HG03025 (cell line): ENCODE measurements around the gene PERM1.
"Not testable (repeated sequence)": the region's sequence is repeated elsewhere in the genome, so short reads cannot be mapped to it uniquely, and the experiment has no call there.

ENCODE experiments used
- ATAC-seq: cut with Tn5 transposase; IDR thresholded peaks from one replicate; pipeline ENCODE4 v1.9.1; 2021; ENCODE audit warnings: mild to moderate bottlenecking, moderate library complexity; ENCODE audit not compliant: unreplicated experiment, low FRiP score

The PERM1 gene

DNA sequence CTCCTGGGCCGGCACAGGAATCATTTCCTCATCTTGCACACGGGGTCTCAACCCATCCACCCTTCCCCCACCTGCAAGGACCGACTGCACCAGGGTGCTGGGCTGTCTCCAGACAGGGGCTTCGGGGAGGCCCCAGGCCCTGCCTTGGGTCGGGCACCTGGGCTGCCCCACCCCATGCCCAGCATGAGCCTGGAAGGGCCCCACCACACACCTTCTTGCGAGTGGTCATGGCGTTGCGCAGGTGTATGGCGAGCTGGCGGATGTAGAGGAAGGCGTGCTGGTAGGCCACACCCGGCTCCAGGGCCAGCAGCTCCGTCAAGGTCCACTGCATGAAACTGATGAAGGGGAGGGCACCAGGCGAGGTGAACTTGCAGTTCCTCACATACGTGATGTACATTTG lies 29.7 kb downstream of the PERM1 start:
- no peak for ATAC-seq

DNA sequence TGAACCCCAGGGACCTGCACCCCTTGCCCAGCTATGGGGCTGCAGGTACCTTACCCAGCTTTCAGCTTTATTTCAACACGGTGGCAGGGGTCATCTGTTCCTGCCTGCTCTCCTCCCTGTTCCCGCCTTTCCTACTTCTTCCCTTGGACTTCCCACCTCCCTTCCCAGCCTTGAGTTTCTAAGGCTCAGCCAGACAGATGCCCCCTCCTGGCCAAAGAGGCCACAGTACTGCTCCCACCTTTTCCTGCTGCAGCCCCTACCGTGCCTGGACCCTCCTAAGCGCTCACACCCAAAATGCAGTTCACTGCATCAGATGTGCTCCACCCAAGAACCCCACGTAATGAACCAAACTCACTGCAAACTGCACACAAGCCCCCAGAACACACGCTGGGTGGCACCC lies 30.5 kb downstream of the PERM1 start:
- no peak for ATAC-seq

DNA sequence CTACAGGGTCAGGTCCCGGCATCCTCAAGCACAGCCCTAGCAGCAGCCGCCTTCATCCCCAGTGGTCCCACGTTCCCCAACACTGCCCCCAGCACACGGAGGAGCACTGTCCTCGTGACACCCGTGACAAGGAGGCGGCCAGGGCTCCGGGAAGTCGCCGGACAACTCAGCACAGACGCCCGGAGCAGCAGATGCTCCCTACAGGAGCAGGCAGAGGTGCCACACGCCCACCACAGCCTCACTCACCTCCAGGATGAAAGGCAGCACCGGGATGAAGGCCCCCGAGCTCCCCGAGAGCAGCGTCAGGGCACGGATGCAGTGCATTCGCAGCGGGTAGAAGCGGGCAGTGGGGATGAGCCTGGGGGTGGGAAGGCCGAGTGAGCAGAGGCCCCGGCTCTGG lies 31.0 kb downstream of the PERM1 start:
- ATAC-seq, result no peak

DNA sequence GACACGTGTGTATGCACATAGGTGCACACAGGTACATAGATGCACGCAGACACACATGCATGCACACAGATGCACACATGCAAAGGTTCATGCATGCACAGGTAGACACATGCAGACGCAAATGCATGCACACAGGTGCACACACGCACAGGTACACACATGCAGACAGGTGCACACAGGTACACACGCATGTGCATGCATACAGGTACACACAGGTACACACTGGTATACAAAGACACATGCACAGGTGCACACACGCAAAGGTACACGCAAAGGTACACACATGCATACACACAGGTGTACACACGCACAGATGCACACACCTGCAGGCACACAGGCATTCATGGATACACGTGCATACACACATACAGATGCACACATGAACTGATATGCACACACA lies 31.6 kb downstream of the PERM1 start:
- no peak for ATAC-seq

DNA sequence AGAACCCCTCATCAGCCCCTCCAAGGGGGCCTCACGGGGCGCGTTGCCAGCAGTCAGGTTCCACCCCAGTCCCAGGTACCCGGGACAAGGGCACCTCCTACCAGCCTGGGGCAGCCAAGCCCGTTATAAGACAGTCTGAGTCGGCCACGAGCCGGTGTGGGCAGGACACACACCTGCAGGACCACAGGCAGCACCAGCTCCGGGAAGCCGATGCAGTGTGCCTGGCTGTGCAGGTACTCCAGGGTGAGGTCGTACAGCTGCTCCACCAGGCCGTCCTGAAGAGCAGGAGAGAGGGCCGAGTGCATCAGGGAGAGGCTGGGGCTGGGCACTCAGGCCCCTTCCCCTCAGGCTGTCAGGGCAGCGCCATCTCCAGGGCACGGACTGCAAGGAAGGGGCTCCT lies 33.9 kb downstream of the PERM1 start:
- ATAC-seq, result no peak

DNA sequence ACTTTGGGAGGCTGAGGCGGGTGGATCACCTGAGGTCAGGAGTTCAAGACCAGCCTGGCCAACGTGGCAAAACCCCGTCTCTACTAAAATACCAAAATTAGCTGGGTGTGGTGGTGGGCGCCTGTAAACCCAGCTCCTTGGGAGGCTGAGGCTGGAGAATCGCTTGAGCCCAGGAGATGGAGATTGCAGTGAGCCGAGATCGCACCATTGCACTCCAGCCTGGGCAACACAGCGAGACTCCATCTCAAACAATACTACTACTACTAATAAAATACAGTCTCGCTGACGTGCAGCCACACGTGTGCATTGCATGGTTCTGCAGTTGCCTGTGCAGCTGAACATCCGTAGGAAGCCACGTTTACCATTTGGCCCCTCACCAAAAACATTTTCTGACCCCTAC lies 35.1 kb downstream of the PERM1 start:
- ATAC-seq, result not testable (repeated sequence)

DNA sequence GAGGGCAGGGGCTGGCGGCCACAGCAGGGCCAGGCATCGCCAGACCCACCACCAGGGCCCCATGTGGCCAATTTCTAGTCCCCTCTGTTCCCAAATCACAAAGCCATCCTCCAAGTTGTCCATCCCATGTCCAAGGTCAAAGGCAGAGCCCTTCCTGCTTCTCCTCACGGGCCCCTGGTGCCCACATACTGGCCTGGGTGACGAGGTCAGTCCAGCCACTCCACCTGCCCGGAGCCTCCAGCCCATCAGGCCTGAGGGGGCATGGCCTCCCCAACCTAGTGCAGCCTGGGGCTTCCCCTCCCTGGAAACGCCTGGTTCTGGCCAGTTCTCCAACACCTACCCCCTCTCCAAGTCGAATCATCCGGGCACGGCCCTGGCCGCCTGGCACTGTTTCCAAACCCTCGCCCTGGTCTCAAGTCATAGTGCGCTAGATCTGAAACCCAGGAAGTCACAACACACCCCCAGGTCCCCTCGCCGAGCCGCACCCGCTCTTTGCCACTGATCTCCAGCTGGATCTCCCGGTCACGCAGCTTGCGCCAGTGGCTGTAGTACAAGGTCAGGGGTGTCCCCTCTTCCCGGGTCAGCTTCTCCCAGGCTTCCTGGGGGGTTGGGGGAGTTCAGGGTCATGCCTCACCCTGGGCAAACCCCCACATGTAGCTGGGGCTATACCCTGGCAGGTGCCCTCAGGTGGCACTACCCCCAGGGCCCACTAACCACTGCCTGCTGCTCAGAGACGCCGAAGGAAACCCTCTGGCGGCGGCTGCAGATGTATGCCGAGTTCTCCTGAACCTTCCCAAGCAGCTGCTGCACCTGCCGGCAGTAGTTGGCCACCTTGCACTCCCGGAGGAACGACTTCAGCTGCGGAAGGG lies 36.0 kb downstream of the PERM1 start:
- ATAC-seq, result no peak

DNA sequence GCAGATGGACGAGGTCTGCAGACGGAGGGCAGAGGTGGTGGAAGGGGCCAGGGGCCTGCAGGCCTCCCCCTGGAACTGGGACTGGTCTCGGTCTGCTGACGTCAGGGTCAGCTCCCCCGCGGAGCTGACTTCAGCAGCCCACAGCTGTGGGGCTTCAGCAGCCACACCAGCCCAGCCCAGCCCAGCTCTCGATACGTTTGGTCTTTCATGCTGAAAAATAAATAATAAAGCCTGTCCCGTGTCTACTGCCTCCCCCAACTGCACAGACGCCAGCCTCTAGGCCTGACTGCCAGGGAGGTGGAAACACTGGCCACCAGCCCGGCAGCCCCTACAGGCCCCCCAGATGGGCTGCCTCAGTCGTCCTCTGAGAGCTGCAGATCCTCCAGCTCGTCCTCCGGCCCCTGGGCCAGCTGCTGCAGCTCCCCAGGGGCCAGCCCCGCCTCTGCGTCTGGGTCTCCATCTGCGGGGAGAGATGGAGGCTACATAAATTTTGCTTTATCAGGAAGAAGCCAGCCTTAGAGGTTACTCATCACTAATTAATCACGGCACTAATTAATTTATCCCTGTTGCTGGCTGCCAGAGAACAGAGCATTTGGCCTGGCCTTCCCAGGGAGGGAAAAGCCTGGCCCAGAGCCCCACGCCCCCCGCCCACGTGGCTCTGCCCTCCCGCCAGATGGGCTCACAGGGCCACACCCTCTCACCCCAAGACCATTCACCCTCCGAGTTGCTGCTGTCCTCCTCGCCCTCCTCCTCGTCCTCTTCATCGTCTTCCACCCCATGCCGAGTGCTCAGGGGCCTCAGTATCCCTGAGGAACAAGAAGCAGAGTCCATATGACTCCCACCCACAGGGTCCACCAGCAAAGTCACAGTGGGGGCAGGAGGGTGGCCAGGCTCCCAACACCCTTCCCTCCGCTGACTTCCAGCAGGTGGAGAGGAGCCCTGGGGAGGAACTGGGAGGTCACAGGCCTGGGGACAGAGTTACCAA lies 37.3 kb downstream of the PERM1 start:
- ATAC-seq, result no peak

DNA sequence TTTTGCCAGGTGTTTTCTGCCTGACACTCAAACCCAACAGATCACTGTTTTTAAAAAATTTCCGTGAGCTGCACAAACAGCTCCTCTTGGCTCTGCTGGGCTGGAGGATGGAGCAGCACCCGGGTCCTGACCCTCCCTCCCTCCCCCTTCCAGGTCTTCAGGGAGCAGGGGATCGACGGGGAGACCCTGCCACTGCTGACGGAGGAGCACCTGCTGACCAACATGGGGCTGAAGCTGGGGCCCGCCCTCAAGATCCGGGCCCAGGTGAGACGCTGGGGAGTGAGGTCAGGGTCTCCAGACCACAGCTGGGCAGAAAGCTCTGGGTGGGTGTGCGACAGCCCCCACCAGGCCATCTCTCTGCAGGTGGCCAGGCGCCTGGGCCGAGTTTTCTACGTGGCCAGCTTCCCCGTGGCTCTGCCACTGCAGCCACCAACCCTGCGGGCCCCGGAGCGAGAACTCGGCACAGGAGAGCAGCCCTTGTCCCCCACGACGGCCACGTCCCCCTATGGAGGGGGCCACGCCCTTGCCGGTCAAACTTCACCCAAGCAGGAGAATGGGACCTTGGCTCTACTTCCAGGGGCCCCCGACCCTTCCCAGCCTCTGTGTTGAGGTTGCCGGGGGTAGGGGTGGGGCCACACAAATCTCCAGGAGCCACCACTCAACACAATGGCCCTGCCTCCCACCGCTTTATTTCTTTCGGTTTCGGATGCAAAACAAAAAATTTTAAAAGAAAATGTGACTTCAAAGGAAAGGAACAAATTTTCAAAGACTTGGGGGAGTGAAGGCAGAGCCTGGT lies 38.1 kb downstream of the PERM1 start:
- no peak for ATAC-seq

DNA sequence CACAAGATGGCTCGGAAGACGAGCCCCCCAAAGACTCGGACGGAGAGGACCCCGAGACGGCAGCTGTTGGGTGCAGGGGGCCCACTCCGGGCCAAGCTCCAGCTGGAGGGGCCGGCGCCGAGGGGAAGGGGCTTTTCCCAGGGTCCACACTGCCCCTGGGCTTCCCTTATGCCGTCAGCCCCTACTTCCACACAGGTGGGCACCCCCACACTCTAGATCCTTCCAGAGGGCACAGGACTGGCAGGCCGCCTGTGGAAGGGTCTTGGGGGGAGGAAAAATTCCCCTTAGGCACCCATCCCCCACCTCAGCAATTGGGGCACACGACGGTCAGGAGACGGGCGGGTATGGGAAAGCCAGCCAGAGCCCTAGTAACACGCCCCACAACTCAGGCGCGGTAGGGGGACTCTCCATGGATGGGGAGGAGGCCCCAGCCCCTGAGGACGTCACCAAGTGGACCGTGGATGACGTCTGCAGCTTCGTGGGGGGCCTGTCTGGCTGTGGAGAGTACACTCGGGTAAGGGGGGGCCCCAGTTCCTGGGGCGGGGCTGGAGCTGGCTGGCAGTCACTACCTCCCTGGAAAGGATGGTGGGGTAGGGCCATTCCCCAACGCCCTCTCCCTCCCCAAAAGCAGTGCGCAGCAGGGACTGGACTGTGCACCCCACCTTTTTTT lies 38.9 kb downstream of the PERM1 start:
- ATAC-seq, result no peak

DNA sequence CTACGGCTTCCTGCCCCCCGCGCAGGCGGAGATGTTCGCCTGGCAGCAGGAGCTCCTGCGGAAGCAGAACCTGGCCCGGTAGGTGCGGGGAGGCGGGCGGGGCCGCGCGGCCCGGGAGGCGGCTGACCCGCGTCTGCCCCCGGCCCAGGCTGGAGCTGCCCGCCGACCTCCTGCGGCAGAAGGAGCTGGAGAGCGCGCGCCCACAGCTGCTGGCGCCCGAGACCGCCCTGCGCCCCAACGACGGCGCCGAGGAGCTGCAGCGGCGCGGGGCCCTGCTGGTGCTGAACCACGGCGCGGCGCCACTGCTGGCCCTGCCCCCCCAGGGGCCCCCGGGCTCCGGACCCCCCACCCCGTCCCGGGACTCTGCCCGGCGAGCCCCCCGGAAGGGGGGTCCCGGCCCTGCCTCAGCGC lies 39.5 kb downstream of the PERM1 start:
- ATAC-seq, result no peak

DNA sequence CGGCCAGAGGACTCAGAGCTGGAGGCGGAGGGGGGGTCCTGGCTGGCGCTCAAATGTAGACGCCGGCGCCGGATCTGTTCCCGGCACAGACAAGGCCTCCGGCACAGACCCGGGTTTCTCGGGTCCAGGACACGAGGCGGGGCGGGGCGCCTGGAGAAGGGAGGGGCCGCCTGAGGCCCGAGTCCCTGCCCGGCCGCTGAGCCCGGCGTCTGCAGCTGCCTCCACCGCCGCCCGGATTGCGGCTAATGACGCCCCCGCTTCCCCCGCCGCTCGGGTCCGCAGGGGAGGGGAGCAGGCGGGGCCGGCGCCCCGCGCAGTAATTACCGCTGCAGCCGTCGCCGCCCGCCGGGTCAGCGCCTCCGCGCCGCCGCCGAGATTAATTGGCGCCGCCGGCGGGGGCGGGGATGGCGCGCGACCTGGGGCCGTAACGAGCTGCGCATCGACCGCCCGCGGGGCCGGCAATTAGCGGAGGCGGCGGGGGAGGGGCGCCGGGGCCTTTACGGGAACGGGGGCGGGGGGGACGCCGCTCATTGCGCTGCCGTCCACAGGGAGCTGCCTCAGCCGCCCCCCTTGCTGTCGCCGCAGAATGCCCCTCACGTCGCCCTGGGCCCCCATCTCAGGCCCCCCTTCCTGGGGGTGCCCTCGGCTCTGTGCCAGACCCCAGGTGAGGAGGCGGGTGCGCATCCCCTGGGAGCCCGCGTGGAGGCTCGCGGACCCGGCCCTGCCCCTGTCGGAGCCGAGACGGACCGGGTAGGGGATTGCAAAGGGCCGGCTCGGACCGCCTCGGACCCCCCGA lies 40.1 kb downstream of the PERM1 start:
- ATAC-seq, result no peak

DNA sequence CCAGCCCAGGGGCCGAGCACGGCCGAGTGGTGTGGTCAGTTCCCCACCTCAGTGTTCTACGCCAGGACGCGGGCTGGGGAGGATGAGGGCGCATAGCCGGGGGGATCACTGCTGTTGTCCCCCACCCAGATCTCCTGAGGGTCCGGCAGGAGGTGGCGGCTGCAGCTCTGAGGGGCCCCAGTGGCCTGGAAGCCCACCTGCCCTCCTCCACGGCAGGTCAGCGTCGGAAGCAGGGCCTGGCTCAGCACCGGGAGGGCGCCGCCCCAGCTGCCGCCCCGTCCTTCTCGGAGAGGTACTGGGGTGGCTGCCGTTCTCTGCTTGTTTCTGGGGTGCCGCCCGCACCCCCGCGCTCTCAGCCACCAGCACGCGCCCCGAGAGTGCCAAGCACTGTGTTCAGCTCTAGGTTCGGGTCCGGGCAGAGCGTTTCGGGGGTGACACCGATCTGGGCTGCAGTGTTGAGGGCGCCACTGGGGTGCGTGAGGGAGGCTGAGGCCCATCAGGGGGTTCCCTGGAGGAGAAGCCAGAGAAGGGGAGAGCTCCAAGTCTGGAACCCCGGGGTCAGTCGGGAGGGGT lies 40.8 kb downstream of the PERM1 start:
- ATAC-seq, result no peak

DNA sequence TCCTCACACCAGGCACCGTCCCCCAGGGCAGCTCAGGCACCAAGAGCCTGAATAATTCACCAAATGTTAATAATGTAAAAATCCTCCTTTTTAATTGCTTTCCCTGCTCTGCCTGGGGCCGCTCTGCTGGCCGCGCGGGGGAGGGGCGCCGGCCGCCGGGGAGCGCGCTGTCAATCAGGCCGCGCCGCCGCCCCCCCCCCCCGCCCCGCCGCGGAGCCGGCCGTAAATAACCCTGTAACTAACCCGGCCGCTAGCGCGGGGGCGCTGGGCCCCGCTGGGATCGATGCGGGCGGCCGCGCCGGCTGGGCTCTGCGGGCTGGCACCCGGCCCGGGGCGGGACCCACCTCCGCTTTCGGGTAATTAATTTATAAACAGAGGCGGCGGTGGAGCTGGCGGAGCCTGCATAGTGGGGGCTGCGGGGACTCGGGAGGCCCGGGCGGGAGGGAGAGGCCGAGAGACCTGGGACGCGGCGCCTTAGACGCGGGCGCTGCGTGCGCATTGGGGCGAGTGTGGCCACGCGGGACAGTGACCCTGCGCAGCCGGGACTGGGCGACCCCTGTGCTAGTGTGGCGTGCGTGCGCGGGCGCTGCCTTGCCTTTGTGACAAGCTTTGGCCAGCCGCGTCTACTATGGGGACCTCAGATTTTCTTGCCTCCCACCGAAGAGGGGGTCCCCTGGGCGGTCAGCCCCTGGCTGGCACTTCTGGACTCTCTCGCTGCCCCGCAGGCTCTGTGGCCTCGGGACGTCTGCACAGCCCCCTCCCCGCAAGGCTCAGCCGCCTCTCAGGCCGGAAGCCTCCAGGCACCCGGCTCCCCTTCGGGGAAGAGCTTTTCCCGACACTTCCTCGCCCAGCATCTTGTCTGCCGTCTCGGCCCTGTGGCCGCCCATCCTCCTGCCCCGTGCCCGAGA lies 41.5 kb downstream of the PERM1 start:
- ATAC-seq, result no peak

DNA sequence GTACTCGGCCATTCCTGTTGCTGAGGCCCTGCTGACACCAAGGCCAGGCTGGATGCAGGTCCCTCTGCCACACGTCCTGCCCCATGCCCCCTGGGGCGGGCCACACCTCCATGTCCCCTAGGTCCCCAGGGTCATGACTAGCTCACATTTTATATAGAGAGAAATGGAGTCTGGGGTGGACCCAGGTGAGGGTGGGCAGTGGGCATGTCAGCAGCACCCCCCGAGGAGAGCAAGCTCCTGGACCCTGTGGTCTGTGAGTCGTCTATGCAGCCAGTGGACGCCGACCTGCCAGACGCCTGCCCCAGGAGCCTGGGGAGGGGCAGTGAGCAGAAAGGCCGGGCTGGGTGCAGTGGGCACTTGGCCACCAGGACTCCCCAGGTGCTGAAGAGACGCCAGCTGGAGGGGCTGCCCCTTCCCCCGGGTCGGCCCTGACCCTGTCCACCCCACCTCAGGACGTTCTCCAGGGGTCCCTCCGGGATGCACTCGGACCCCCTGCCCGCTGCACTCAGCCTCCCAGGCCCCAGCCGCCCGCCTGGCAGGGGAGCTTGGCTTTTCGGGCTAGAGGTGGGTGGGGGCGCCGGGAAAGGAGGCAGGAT lies 42.3 kb downstream of the PERM1 start:
- no peak for ATAC-seq

DNA sequence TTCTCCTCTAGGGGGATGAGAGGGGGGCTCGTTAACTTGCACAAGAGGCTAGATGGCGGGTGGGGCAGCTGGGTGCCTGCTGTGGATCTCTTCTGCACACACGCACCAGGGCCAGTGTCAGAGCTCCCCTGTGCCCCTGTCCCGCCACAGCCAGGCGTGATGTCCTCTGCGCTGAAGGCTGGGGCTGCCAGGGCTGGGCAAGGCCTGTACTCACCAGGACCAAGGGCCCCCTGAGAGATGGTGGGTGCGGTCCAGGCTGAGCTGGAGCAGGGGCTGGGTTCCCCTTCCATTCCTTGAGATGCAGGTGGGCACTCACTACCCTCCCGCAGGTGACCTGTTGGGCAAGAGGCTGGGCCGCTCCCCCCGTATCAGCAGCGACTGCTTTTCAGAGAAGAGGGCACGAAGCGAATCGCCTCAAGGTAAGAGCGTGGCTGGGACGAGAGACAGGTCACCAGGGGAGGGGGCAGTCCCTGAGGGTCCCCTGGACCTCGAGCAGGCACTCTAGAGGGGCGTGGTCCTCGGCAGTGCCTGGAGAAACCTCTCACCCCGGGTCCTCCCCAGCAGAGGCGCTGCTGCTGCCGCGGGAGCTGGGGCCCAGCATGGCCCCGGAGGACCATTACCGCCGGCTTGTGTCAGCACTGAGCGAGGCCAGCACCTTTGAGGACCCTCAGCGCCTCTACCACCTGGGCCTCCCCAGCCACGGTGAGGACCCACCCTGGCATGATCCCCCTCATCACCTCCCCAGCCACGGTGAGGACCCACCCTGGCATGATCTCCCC lies 43.0 kb downstream of the PERM1 start:
- no peak for ATAC-seq
